Neural progenitor cell (in vitro differentiated cells): ENCODE measurements around the gene KCNAB1. TPM values are rescaled to one million over a fixed set of nuclear protein-coding genes. Genes with fewer than 3 reads are reported as not detected.

ENCODE experiments used
- DNase-seq: peaks from one replicate; pipeline ENCODE4 v3.0.0-alpha.2; 2016; ENCODE audit warnings: low spot score
- H2AFZ ChIP-seq: fragments of 200-600 bp; sonication (generic); replicated peaks from 2 replicates; pipeline ENCODE4 v1.6.1; 2016; ENCODE audit warnings: antibody characterized with exemption
- H3F3A ChIP-seq: fragments of 200-600 bp; sonication (generic); 2 replicates; pipeline ENCODE4 v1.6.1; 2016; ENCODE audit warnings: antibody characterized with exemption, low read depth
- H3K27ac ChIP-seq: fragments of 200-600 bp; sonication (generic); 2 replicates; pipeline ENCODE4 v1.5.1; 2016; ENCODE audit warnings: mild to moderate bottlenecking
- H3K27me3 ChIP-seq: fragments of 200-600 bp; sonication (generic); 2 replicates; pipeline ENCODE4 v1.6.1; 2016; ENCODE audit warnings: mild to moderate bottlenecking, moderate library complexity
- H3K36me3 ChIP-seq: fragments of 200-600 bp; sonication (generic); 2 replicates; pipeline ENCODE4 v1.5.1; 2016
- H3K4me1 ChIP-seq: fragments of 200-600 bp; sonication (generic); 2 replicates; pipeline ENCODE4 v1.6.1; 2016; ENCODE audit warnings: mixed run types
- H3K4me2 ChIP-seq: fragments of 200-600 bp; sonication (generic); 2 replicates; pipeline ENCODE4 v1.6.1; 2016
- H3K4me3 ChIP-seq: fragments of 200-600 bp; sonication (generic); 2 replicates; pipeline ENCODE4 v1.5.1; 2016
- H3K79me2 ChIP-seq: fragments of 200-600 bp; sonication (generic); 2 replicates; pipeline ENCODE4 v1.6.1; 2016; ENCODE audit warnings: low read depth
- H3K9ac ChIP-seq: fragments of 200-600 bp; sonication (generic); 2 replicates; pipeline ENCODE4 v1.6.1; 2016
- H3K9me3 ChIP-seq: fragments of 200-600 bp; sonication (generic); 2 replicates; pipeline ENCODE4 v1.5.1; 2016; ENCODE audit warnings: low read depth
- H4K20me1 ChIP-seq: fragments of 200-600 bp; sonication (generic); 2 replicates; pipeline ENCODE4 v1.6.1; 2016; ENCODE audit warnings: low read depth
- H3K27ac Mint-ChIP-seq: 3 replicates; pipeline ENCODE4 v1.8.0; 2021; ENCODE audit warnings: mixed read lengths
- H3K27me3 Mint-ChIP-seq: 2 replicates; pipeline ENCODE4 v1.8.0; 2022; ENCODE audit warnings: low read depth, mild to moderate bottlenecking, inconsistent platforms, moderate library complexity, mixed read lengths; ENCODE audit not compliant: insufficient read depth
- H3K36me3 Mint-ChIP-seq: 3 replicates; pipeline ENCODE4 v1.8.0; 2021; ENCODE audit warnings: mixed read lengths
- H3K4me1 Mint-ChIP-seq: 3 replicates; pipeline ENCODE4 v1.8.0; 2021; ENCODE audit warnings: mixed read lengths
- H3K4me3 Mint-ChIP-seq: 3 replicates; pipeline ENCODE4 v1.8.0; 2021; ENCODE audit warnings: mild to moderate bottlenecking, moderate library complexity, mixed read lengths
- H3K9me3 Mint-ChIP-seq: 3 replicates; pipeline ENCODE4 v1.8.0; 2020; ENCODE audit warnings: mixed read lengths
- EZH2 ChIP-seq: fragments of 200-600 bp; sonication (generic); IDR thresholded peaks from 2 replicates; pipeline ENCODE4 v1.6.1; 2017; ENCODE audit warnings: antibody characterized with exemption, mild to moderate bottlenecking, moderate library complexity
- EZH2phosphoT487 ChIP-seq: fragments of 200-600 bp; sonication (generic); IDR thresholded peaks from 2 replicates; pipeline ENCODE4 v1.6.1; 2017; ENCODE audit warnings: antibody characterized with exemption
- total RNA-seq: library from RNA; depleted of rRNA; stranded (reverse); fragments of >200 nt; gene quantifications from 2 replicates; pipeline ENCODE4 v1.2.3, GENCODE V29; 2015; ENCODE audit warnings: low replicate concordance
- TF ChIP-seq, protein P1 (sequence below): fragments of 200-600 bp; sonication (generic); IDR thresholded peaks from 2 replicates; pipeline ENCODE4 v1.5.1; 2017; ENCODE audit warnings: antibody characterized with exemption, mild to moderate bottlenecking

Gene KCNAB1
- total RNA-seq, 1 donor from 2014 or later, result 0.24 TPM

GRCh38 chr3:156416846-156417558 lies 296.6 kb downstream of the KCNAB1 start:
- no peak overlapping the region for H3K27ac ChIP-seq
- H3K9ac ChIP-seq, result no peak overlapping the region
- no peaks in the 10 kb centered on the region for H3K79me2 ChIP-seq
- H3F3A ChIP-seq, result no peaks in the 10 kb centered on the region
- Mint-ChIP-seq H3K36me3 (no peaks in the 10 kb centered on the region), H3K27ac (no peak overlapping the region), H3K4me1 (no peaks in the 10 kb centered on the region), H3K27me3 (no peaks in the 10 kb centered on the region), H3K4me3 (no peak overlapping the region), H3K9me3 (peaks cover 1% of the 10 kb centered on the region)
- no peak for TF ChIP-seq EZH2phosphoT487
- no peak for TF ChIP-seq EZH2
- TF ChIP-seq, protein P1, sequence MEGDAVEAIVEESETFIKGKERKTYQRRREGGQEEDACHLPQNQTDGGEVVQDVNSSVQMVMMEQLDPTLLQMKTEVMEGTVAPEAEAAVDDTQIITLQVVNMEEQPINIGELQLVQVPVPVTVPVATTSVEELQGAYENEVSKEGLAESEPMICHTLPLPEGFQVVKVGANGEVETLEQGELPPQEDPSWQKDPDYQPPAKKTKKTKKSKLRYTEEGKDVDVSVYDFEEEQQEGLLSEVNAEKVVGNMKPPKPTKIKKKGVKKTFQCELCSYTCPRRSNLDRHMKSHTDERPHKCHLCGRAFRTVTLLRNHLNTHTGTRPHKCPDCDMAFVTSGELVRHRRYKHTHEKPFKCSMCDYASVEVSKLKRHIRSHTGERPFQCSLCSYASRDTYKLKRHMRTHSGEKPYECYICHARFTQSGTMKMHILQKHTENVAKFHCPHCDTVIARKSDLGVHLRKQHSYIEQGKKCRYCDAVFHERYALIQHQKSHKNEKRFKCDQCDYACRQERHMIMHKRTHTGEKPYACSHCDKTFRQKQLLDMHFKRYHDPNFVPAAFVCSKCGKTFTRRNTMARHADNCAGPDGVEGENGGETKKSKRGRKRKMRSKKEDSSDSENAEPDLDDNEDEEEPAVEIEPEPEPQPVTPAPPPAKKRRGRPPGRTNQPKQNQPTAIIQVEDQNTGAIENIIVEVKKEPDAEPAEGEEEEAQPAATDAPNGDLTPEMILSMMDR, result no peak
- no peak overlapping the region for H2AFZ ChIP-seq
- no peaks in the 10 kb centered on the region for H3K27me3 ChIP-seq
- no peak overlapping the region for H3K4me2 ChIP-seq
- no peak overlapping the region for H3K4me3 ChIP-seq
- DNase-seq, result no peak
- H3K9me3 ChIP-seq, result no peaks in the 10 kb centered on the region
- H3K4me1 ChIP-seq, result no peaks in the 10 kb centered on the region
- H3K36me3 ChIP-seq, result no peaks in the 10 kb centered on the region
- no peaks in the 10 kb centered on the region for H4K20me1 ChIP-seq

DNA sequence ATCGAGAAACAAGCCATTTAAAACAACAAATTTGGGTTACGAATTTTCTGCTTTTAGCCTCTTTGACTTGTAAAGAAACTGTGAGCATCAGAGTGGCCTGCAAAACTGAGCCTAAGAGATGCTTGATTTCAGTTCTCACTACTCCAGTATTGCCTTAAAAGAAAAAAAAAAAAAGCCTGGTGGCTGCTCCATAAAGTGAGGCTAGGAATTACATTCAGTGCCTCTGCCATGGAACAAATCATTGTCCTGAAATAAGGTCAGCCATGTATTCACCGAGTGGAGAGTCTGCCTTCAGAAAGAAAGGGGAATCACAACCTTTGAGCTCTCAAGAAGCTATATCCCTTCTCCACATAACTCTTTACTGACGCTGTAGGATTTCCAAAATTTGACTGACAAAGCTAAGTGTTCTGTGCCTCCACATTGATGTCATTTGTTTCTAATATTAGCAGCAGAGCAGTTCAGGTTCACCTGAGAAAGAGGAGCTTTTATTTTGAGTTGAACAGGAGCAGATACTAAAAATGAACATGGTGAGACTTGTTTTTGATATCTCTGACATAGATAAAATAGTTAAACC lies 297.3 kb downstream of the KCNAB1 start:
- Mint-ChIP-seq H3K27me3 (no peaks in the 10 kb centered on the region), H3K9me3 (peaks cover 1% of the 10 kb centered on the region), H3K4me3 (no peak overlapping the region), H3K4me1 (no peaks in the 10 kb centered on the region), H3K36me3 (no peaks in the 10 kb centered on the region), H3K27ac (no peak overlapping the region)
- Histone ChIP-seq H3K79me2 (no peaks in the 10 kb centered on the region), H3K36me3 (no peaks in the 10 kb centered on the region), H3K27ac (no peak overlapping the region), H3K4me2 (no peak overlapping the region), H3K9ac (no peak overlapping the region), H2AFZ (no peak overlapping the region), H3K27me3 (no peaks in the 10 kb centered on the region), H3K4me3 (no peak overlapping the region), H3K9me3 (no peaks in the 10 kb centered on the region), H4K20me1 (no peaks in the 10 kb centered on the region), H3K4me1 (no peaks in the 10 kb centered on the region), H3F3A (no peaks in the 10 kb centered on the region)
- DNase-seq, result no peak
- TF ChIP-seq EZH2 (no peak), EZH2phosphoT487 (no peak)
- TF ChIP-seq, protein P1, result no peak

DNA sequence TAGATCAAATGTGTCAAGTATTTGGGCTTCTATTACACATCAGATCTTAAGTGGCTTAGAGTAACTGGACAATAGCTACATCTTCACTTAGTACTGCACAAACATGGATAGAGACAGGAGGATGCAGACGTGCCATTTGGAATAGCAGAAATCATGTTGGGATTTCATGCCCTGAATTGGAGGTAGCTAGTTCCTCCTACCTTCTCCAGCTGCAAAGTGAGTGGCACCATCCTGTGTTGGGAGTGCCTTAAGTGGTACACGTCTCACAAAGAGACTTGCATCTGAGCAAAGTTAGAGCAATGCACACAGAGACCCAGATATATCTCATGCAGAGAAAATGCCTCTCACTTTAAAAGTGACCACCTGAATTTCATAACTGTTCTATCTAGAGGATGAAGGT lies 298.1 kb downstream of the KCNAB1 start:
- Mint-ChIP-seq H3K27me3 (no peaks in the 10 kb centered on the region), H3K9me3 (peaks cover 1% of the 10 kb centered on the region), H3K4me1 (no peaks in the 10 kb centered on the region), H3K4me3 (no peak overlapping the region), H3K27ac (no peak overlapping the region), H3K36me3 (no peaks in the 10 kb centered on the region)
- Histone ChIP-seq H4K20me1 (no peaks in the 10 kb centered on the region), H3K4me3 (no peak overlapping the region), H3K27ac (no peak overlapping the region), H3K9ac (no peak overlapping the region), H3K36me3 (no peaks in the 10 kb centered on the region), H3K9me3 (no peaks in the 10 kb centered on the region), H3K79me2 (no peaks in the 10 kb centered on the region), H2AFZ (no peak overlapping the region), H3K4me2 (no peak overlapping the region), H3F3A (no peaks in the 10 kb centered on the region), H3K4me1 (no peaks in the 10 kb centered on the region), H3K27me3 (no peaks in the 10 kb centered on the region)
- DNase-seq, result no peak
- no peak for TF ChIP-seq EZH2phosphoT487

DNA sequence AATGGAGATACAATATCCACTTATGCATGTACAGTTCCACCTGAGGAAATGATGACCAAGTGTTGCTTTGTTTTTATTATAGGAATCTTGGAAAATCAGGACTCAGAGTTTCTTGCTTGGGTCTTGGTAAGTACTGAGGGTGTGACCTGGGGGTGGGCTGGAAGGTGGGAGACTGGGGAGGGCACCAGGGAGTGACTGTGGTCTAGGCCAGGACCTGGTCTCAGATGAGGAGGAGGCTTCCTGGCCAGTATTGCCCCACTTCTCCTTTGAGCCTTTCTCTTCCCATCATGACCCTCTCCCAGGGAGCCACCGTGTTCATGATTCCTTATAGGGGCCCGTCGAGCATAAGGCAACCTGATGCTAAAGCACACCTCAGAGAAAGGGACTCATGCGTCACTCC lies 301.2 kb downstream of the KCNAB1 start:
- Mint-ChIP-seq H3K4me3 (no peak overlapping the region), H3K36me3 (no peaks in the 10 kb centered on the region), H3K27ac (no peak overlapping the region), H3K9me3 (peaks cover 1% of the 10 kb centered on the region), H3K4me1 (peaks cover 20% of the 10 kb centered on the region), H3K27me3 (no peaks in the 10 kb centered on the region)
- no peak for DNase-seq
- Histone ChIP-seq H3K4me2 (no peak overlapping the region), H3K27me3 (no peaks in the 10 kb centered on the region), H3K4me3 (no peak overlapping the region), H3K27ac (no peak overlapping the region), H3K9me3 (no peaks in the 10 kb centered on the region), H2AFZ (no peak overlapping the region), H4K20me1 (no peaks in the 10 kb centered on the region), H3K9ac (no peak overlapping the region), H3K79me2 (no peaks in the 10 kb centered on the region), H3K36me3 (no peaks in the 10 kb centered on the region), H3K4me1 (no peaks in the 10 kb centered on the region), H3F3A (no peaks in the 10 kb centered on the region)
- TF ChIP-seq EZH2phosphoT487 (no peak), EZH2 (no peak)
- TF ChIP-seq, protein P1, result no peak
